ENCODE measurements around the gene MKKS.
A peak's percentile ranks its signal among the peaks of the same experiment; 100 is the strongest.
"Not testable (repeated sequence)": the region's sequence is repeated elsewhere in the genome, so short reads cannot be mapped to it uniquely, and the experiment has no call there.

Gene MKKS

GRCh38 chr20:10448270-10449156, 14.5 kb upstream of the MKKS start:
- DNase-seq, result no peak

- DNase-seq, result no peak
These were observed 13.0 kb upstream of the MKKS start for GRCh38 chr20:10447028-10447427.

- DNase-seq, result no peak
These were observed 11.7 kb upstream of the MKKS start for GRCh38 chr20:10445758-10446157.

GRCh38 chr20:10443936-10444335, 9.9 kb upstream of the MKKS start:
- DNase-seq, result no peak

GRCh38 chr20:10438217-10438616, 4.2 kb upstream of the MKKS start:
- DNase-seq, result no peak

- DNase-seq, result no peak
These were observed 2.2 kb upstream of the MKKS start for GRCh38 chr20:10436053-10436699.

- peak; percentile 96 for DNase-seq
These were observed 1.1 kb upstream of the MKKS start, which contains the start of gene SLX4IP for GRCh38 chr20:10434832-10435812. TSS of gene SLX4IP (plus strand) at chr20:10435305. CDS start at chr20:10458205, 22,900 bp downstream.

GRCh38 chr20:10434467-10434831, 427 bp upstream of the MKKS start:
- DNase-seq, result peak; percentile 98

GRCh38 chr20:10433014-10433622, 904 bp downstream of the MKKS start:
- DNase-seq, result no peak

GRCh38 chr20:10432079-10432478, 1.9 kb downstream of the MKKS start:
- no peak for DNase-seq

GRCh38 chr20:10430704-10431103, 3.3 kb downstream of the MKKS start:
- no peak for DNase-seq

GRCh38 chr20:10430000-10430466, 4.0 kb downstream of the MKKS start:
- no peak for DNase-seq

- no peak for DNase-seq
These were observed 4.5 kb downstream of the MKKS start for GRCh38 chr20:10429443-10429981.

GRCh38 chr20:10428008-10428407, 6.0 kb downstream of the MKKS start:
- DNase-seq, result no peak

GRCh38 chr20:10427060-10427692, 6.8 kb downstream of the MKKS start:
- peak; percentile 57 for DNase-seq

- DNase-seq, result no peak
These were observed 10.3 kb downstream of the MKKS start for GRCh38 chr20:10423735-10424134.

GRCh38 chr20:10419550-10420133, 14.4 kb downstream of the MKKS start:
- DNase-seq, result no peak

- not testable (repeated sequence) for DNase-seq
These were observed 16.8 kb downstream of the MKKS start for GRCh38 chr20:10417218-10417617.

GRCh38 chr20:10415013-10415650, 18.9 kb downstream of the MKKS start:
- no peak for DNase-seq

- no peak for DNase-seq
These were observed 21.2 kb downstream of the MKKS start for GRCh38 chr20:10412591-10413408.
